ENCODE results near the gene AGBL4.

Gene AGBL4

DNA sequence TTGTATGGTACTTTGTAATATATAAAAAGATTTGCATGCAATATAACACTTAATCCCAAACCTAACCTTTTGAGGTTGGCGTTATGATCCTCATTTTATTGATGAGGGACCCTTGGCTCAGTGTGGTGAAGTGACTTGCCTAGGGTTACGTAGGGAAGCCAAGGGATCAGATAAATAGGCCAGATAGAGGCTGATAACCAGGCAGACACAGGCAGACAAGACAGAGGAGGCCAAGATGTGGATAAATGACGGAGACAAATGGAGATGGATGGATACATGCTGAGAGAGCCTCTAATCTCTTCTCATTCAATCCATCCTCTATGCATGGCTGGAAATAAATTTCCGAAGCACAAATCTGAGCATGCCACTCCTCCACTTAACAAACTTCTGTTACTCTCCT is 1414.9 kb downstream of the AGBL4 start:
- no peak overlapping the region for H3K4me3 ChIP-seq (ENCODE audit: low read depth, low read length)
- no peak for TF ChIP-seq CTCF (IDR thresholded peaks at IDR 0.05; ENCODE audit: borderline replicate concordance, insufficient read depth, low read depth, low read length)

- H3K4me3 ChIP-seq (ENCODE audit: low read depth, low read length) = no peak overlapping the region
- TF ChIP-seq CTCF (IDR thresholded peaks at IDR 0.05; ENCODE audit: borderline replicate concordance, insufficient read depth, low read depth, low read length) = no peak
Measured at GRCh38 chr1:48603222-48603621, 1420.5 kb downstream of the AGBL4 start.

DNA sequence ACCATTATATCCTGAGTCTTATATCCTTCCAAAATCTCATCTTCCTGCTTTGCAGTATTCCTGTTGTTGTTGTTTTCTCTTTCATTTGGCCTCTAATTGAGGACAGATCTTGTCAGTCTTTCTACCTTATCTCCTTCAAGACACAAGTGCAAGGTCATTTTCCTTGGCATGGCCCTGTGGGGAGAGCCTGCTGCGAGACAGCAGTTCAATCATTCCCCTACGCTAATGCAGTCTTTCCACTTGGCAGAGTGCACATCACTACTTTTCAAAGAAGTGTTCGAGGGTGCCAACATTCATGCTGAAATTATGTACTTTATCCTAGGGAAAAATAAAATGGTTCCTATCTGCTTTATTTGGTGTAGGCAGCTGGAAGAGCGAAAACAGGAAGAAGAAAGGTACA is 1421.4 kb downstream of the AGBL4 start:
- no peak overlapping the region for H3K4me3 ChIP-seq (ENCODE audit: low read depth, low read length)
- no peak for TF ChIP-seq CTCF (IDR thresholded peaks at IDR 0.05; ENCODE audit: borderline replicate concordance, insufficient read depth, low read depth, low read length)

DNA sequence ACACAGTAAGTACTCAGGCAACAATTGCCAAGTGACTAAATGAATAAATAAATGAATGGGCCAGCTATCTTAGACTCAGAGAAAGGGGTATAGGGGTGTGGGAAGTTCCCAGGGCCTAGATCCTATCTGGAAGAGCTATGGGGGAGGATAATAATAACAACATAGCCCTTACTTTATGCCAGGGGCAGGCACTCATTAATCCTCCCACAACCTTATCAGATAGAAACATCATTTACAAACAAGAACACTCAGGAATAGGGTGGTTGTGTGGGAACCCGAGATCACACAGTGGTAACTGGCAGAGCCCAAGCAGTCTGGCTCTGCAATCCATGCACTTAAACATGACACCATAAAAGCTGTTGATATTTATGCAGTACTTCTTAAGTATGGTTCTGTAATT is 1423.6 kb downstream of the AGBL4 start:
- H3K4me3 ChIP-seq (ENCODE audit: low read depth, low read length) = no peak overlapping the region
- TF ChIP-seq CTCF (IDR thresholded peaks at IDR 0.05; ENCODE audit: borderline replicate concordance, insufficient read depth, low read depth, low read length) = no peak

GRCh38 chr1:48597663-48598062 is 1426.1 kb downstream of the AGBL4 start:
- no peak overlapping the region for H3K4me3 ChIP-seq (ENCODE audit: low read depth, low read length)
- no peak for TF ChIP-seq CTCF (IDR thresholded peaks at IDR 0.05; ENCODE audit: borderline replicate concordance, insufficient read depth, low read depth, low read length)

GRCh38 chr1:48596046-48596445 is 1427.7 kb downstream of the AGBL4 start:
- no peak overlapping the region for H3K4me3 ChIP-seq (ENCODE audit: low read depth, low read length)
- TF ChIP-seq CTCF (IDR thresholded peaks at IDR 0.05; ENCODE audit: borderline replicate concordance, insufficient read depth, low read depth, low read length) = no peak

- no peak for TF ChIP-seq CTCF (IDR thresholded peaks at IDR 0.05; ENCODE audit: borderline replicate concordance, insufficient read depth, low read depth, low read length)
- no peak overlapping the region for H3K4me3 ChIP-seq (ENCODE audit: low read depth, low read length)
Measured at GRCh38 chr1:48595613-48596012, 1428.1 kb downstream of the AGBL4 start.
